ENCODE measurements around the gene AOPEP. TPM values are rescaled to one million over a fixed set of nuclear protein-coding genes. Genes with fewer than 3 reads are reported as not detected.

Gene AOPEP
- total and polyA plus RNA-seq, 9 of the 15 experiments (the other 6 are each of a cell fraction or from before 2014, with no cell fraction given): 4.5 to 19.3 (median 13.5) TPM

GRCh38 chr9:94948567-94949235, 222.2 kb downstream of the AOPEP start:
- in situ Hi-C loops (cut with MboI): no loop called here
- no peak for TF ChIP-seq ARID2 (IDR thresholded peaks at IDR 0.05)
- no peak for TF ChIP-seq SMC3 (conservative IDR thresholded peaks at IDR 0.05; ENCODE audit: insufficient read depth, low read depth, low read length)
- TF ChIP-seq TCF7L2 (IDR thresholded peaks at IDR 0.05; ENCODE audit: low read depth, low read length): no peak
- no peak for TF ChIP-seq NR2C1 (IDR thresholded peaks at IDR 0.05)
- no peak for TF ChIP-seq NR2C1 (tag; IDR thresholded peaks at IDR 0.05)
- TF ChIP-seq ZHX1 (conservative IDR thresholded peaks at IDR 0.05; ENCODE audit: low read length): no peak
- TF ChIP-seq ESRRA (IDR thresholded peaks at IDR 0.05; ENCODE audit: borderline replicate concordance, low read depth): no peak
- no peak for TF ChIP-seq THRA (IDR thresholded peaks at IDR 0.05)
- TF ChIP-seq CREB3L1 (IDR thresholded peaks at IDR 0.05; ENCODE audit: borderline replicate concordance, low read depth): no peak
- TF ChIP-seq RBM39 (optimal IDR thresholded peaks at IDR 0.05; ENCODE audit: low read depth, low read length): no peak
- no peak for TF ChIP-seq PCBP1 (IDR thresholded peaks at IDR 0.05; ENCODE audit: low read depth, low read length, poor library complexity, severe bottlenecking)
- TF ChIP-seq KLF16 (IDR thresholded peaks at IDR 0.05): no peak
- no peak for TF ChIP-seq E2F4 (CRISPR knock-in tag; IDR thresholded peaks at IDR 0.05; ENCODE audit: low read depth)
- no peak for TF ChIP-seq SMAD4 (CRISPR knock-in tag; conservative IDR thresholded peaks at IDR 0.05)

More at GRCh38 chr9:94948567-94949235, 222.2 kb downstream of the AOPEP start:
- H3K79me2 ChIP-seq (ENCODE audit: control insufficient read depth, insufficient read depth, low read length): no peaks in the 10 kb centered on the region
- H3K9ac ChIP-seq (ENCODE audit: insufficient read depth in 1 of 2, low read depth in 2 of 2, low read length in 2 of 2): no peak overlapping the region
- 20% methylated on average over 5 of the region's 5 CpGs for WGBS (ENCODE audit: insufficient coverage, low coverage, missing lambda C conversion rate)
- intact Hi-C loops (cut with micrococcal nuclease): no loop called here
- ATAC-seq (no peak), DNase-seq (ENCODE audit: extremely low read depth in 1 of 4, low spot score in 3 of 4) (no peak), FAIRE-seq (no peak)
- H3K27ac ChIP-seq (ENCODE audit: extremely low read depth, low read depth, low read length): no peak overlapping the region
- no peak overlapping the region for H2AFZ ChIP-seq (ENCODE audit: low read depth, low read length)
- 0 out of 5 replicates have a peak, but pooled peaks cover 0 to 3% of the 10 kb centered on the region in 2 experiments for H3K27me3 ChIP-seq (ENCODE audit: control insufficient read depth in 2 of 2, insufficient read depth in 2 of 2, low read length in 2 of 2)
- no peaks in the 10 kb centered on the region; the same call in 1 of the 2 replicates for H4K20me1 ChIP-seq (replicated peaks; ENCODE audit: control insufficient read depth, insufficient read depth, low read length)
- BruUV-seq (replicated peaks): no TSS peak
- no peak overlapping the region for H3K4me3 ChIP-seq
- no peak overlapping the region for H3K4me2 ChIP-seq (ENCODE audit: insufficient read depth, low read length)
- ChIA-PET POLR2A (no interaction called here), CTCF (ENCODE audit: low intra/inter-chr PET ratio) (no interaction called here)
- no peaks in the 10 kb centered on the region for H3K9me1 ChIP-seq (ENCODE audit: control insufficient read depth, insufficient read depth, low read length)
- peaks cover 0 to 9% of the 10 kb centered on the region in 2 experiments; a peak in 2 of 5 replicates for H3K4me1 ChIP-seq (replicated peaks in 1 of 2; ENCODE audit: control insufficient read depth in 2 of 2, insufficient read depth in 2 of 2, low read length in 2 of 2)
- H3K9me3 ChIP-seq (replicated peaks; ENCODE audit: control insufficient read depth, insufficient read depth, low read depth, low read length): no peaks in the 10 kb centered on the region
- no peaks in the 10 kb centered on the region for H3K36me3 ChIP-seq (ENCODE audit: control insufficient read depth, insufficient read depth, low read length)

Measured in K562 (cell line).